Smooth muscle cell (in vitro differentiated cells): ENCODE results near the gene ZBTB8A. TPM values are rescaled to one million over a fixed set of nuclear protein-coding genes. Genes with fewer than 3 reads are reported as not detected.
A peak's percentile ranks its signal among the peaks of the same experiment; 100 is the strongest.

Experiments used
- DNase-seq: peaks from one replicate; lab custom pipeline; 2025; ENCODE audit not compliant: unreplicated experiment; lab: John Stamatoyannopoulos, UW
- H2AFZ ChIP-seq: fragments of 200-600 bp; sonication (generic); 2 replicates; pipeline ENCODE4 v1.6.0; 2016; ENCODE audit warnings: antibody characterized with exemption, low read depth, mild to moderate bottlenecking
- H3F3A ChIP-seq: fragments of 200-600 bp; sonication (generic); 2 replicates; pipeline ENCODE4 v1.6.0; 2017; ENCODE audit warnings: antibody characterized with exemption, low read depth
- H3K27ac ChIP-seq: fragments of 200-600 bp; sonication (generic); 2 replicates; pipeline ENCODE4 v1.5.1; 2016; ENCODE audit warnings: low read depth, mild to moderate bottlenecking
- H3K27me3 ChIP-seq: fragments of 200-600 bp; sonication (generic); 2 replicates; pipeline ENCODE4 v1.6.1; 2016; ENCODE audit warnings: low read depth, mild to moderate bottlenecking
- H3K36me3 ChIP-seq: fragments of 200-600 bp; sonication (generic); 2 replicates; pipeline ENCODE4 v1.5.1; 2016; ENCODE audit warnings: low read depth
- H3K4me1 ChIP-seq: fragments of 200-600 bp; sonication (generic); 2 replicates; pipeline ENCODE4 v1.5.1; 2016; ENCODE audit warnings: low read depth
- H3K4me2 ChIP-seq: fragments of 200-600 bp; sonication (generic); 2 replicates; pipeline ENCODE4 v1.6.0; 2016; ENCODE audit warnings: mild to moderate bottlenecking
- H3K4me3 ChIP-seq: fragments of 200-600 bp; sonication (generic); 2 replicates; pipeline ENCODE4 v1.5.1; 2016; ENCODE audit warnings: mild to moderate bottlenecking
- H3K79me2 ChIP-seq: fragments of 200-600 bp; sonication (generic); 2 replicates; pipeline ENCODE4 v1.6.0; 2016; ENCODE audit warnings: low read depth, mild to moderate bottlenecking
- H3K9ac ChIP-seq: fragments of 200-600 bp; sonication (generic); 2 replicates; pipeline ENCODE4 v1.6.0; 2016; ENCODE audit warnings: low read depth
- H3K9me3 ChIP-seq: fragments of 200-600 bp; sonication (generic); replicated peaks from 2 replicates; pipeline ENCODE4 v1.5.1; 2016; ENCODE audit warnings: low read depth
- H4K20me1 ChIP-seq: fragments of 200-600 bp; sonication (generic); 2 replicates; pipeline ENCODE4 v1.6.0; 2016; ENCODE audit warnings: low read depth
- CTCF ChIP-seq: fragments of 200-600 bp; sonication (generic); IDR thresholded peaks from 2 replicates; pipeline ENCODE4 v1.5.1; 2017; ENCODE audit warnings: borderline replicate concordance, mild to moderate bottlenecking, antibody characterized with exemption; ENCODE audit not compliant: insufficient read depth, poor library complexity, severe bottlenecking
- WGBS: methylation state at CpG from one replicate; pipeline ENCODE4 v1.1.7; 2016; ENCODE audit warnings: low lambda C conversion rate; 5-methylcytosine and 5-hydroxymethylcytosine counted together
- polyA plus RNA-seq: library from polyadenylated mRNA; unstranded; fragments of >200 nt; fragmentation: Nextera tagmentation; extraction: Ambion mirVana; gene quantifications from 2 replicates; pipeline ENCODE4 v1.2.1, GENCODE V29; 2016
- total RNA-seq: library from RNA; depleted of rRNA; stranded (reverse); fragments of >200 nt; gene quantifications from 2 replicates; pipeline ENCODE4 v1.2.3, GENCODE V29; 2014

Gene ZBTB8A
- 8.8 and 9.9 TPM in 2 replicates for total RNA-seq
- 4.2 and 5.0 TPM in 2 replicates for polyA plus RNA-seq

GRCh38 chr1:32538887-32539583, at the start of gene ZBTB8A:
ZBTB8A (plus strand) TSS chr1:32539427; CDS start chr1:32592932, 53,505 bp downstream.
- H3K27ac ChIP-seq, result peak within 1 kb of the TSS; percentile 9
- H3K9me3 ChIP-seq, result no peaks in the 10 kb centered on the region

GRCh38 chr1:32489774-32490454, 49.3 kb upstream of the ZBTB8A start:
- Histone ChIP-seq H3K9me3 (no peaks in the 10 kb centered on the region), H3F3A (peaks cover 13% of the 10 kb centered on the region), H3K27ac (no peak overlapping the region), H3K4me2 (no peak overlapping the region), H3K79me2 (no peaks in the 10 kb centered on the region), H3K4me1 (peaks cover 4% of the 10 kb centered on the region), H3K9ac (no peak overlapping the region), H3K27me3 (no peaks in the 10 kb centered on the region), H3K4me3 (no peak overlapping the region), H4K20me1 (no peaks in the 10 kb centered on the region), H2AFZ (no peak overlapping the region), H3K36me3 (no peaks in the 10 kb centered on the region)
- DNase-seq, result no peak
- no peak for TF ChIP-seq CTCF
- 94% methylated on average over 3 of the region's 3 CpGs for WGBS

More at GRCh38 chr1:32538887-32539583, at the start of gene ZBTB8A:
- Histone ChIP-seq H3K4me1 (peaks cover 12% of the 10 kb centered on the region), H3K36me3 (no peaks in the 10 kb centered on the region), H3K79me2 (peaks cover 31% of the 10 kb centered on the region), H3F3A (peaks cover 6% of the 10 kb centered on the region), H4K20me1 (peaks cover 15% of the 10 kb centered on the region), H3K4me2 (peak within 1 kb of the TSS; percentile 83), H3K9ac (no peak within 1 kb of the TSS), H2AFZ (peak within 1 kb of the TSS; percentile 84), H3K27me3 (no peaks in the 10 kb centered on the region), H3K4me3 (peak within 1 kb of the TSS; percentile 55)
- no peak for TF ChIP-seq CTCF
- DNase-seq, result peak; percentile 13
- WGBS, result under 1% methylated on average over 33 of the region's 33 CpGs

GRCh38 chr1:32491386-32491785, 47.8 kb upstream of the ZBTB8A start:
- Histone ChIP-seq H3K4me2 (no peak overlapping the region), H3K4me1 (peaks cover 4% of the 10 kb centered on the region), H3F3A (peaks cover 8% of the 10 kb centered on the region), H3K9me3 (no peaks in the 10 kb centered on the region), H3K4me3 (no peak overlapping the region), H3K9ac (no peak overlapping the region), H3K27ac (no peak overlapping the region), H3K27me3 (no peaks in the 10 kb centered on the region), H2AFZ (no peak overlapping the region), H4K20me1 (no peaks in the 10 kb centered on the region), H3K79me2 (no peaks in the 10 kb centered on the region), H3K36me3 (no peaks in the 10 kb centered on the region)
- 96% methylated on average over 2 of the region's 2 CpGs for WGBS
- TF ChIP-seq CTCF, result no peak
- DNase-seq, result no peak

GRCh38 chr1:32494196-32494595, 45.0 kb upstream of the ZBTB8A start:
- Histone ChIP-seq H3K9me3 (no peaks in the 10 kb centered on the region), H3K27ac (peak overlapping the region; percentile 75), H3F3A (peaks cover 11% of the 10 kb centered on the region), H3K27me3 (no peaks in the 10 kb centered on the region), H3K9ac (no peak overlapping the region), H3K4me2 (peak overlapping the region; percentile 49), H3K4me3 (no peak overlapping the region), H3K4me1 (peaks cover 4% of the 10 kb centered on the region), H4K20me1 (no peaks in the 10 kb centered on the region), H3K36me3 (no peaks in the 10 kb centered on the region), H2AFZ (no peak overlapping the region), H3K79me2 (no peaks in the 10 kb centered on the region)
- 0% methylated on average over 1 of the region's 1 CpG for WGBS
- TF ChIP-seq CTCF, result no peak
- no peak for DNase-seq
